Midbrain (tissue), 1 donor: ENCODE results near the gene TPRN.
"Not testable (repeated sequence)": the region's sequence is repeated elsewhere in the genome, so short reads cannot be mapped to it uniquely, and the experiment has no call there.

Experiments
- DNase-seq: peaks from one replicate; lab custom pipeline; 2025; lab: John Stamatoyannopoulos, UW

The TPRN gene, protein sequence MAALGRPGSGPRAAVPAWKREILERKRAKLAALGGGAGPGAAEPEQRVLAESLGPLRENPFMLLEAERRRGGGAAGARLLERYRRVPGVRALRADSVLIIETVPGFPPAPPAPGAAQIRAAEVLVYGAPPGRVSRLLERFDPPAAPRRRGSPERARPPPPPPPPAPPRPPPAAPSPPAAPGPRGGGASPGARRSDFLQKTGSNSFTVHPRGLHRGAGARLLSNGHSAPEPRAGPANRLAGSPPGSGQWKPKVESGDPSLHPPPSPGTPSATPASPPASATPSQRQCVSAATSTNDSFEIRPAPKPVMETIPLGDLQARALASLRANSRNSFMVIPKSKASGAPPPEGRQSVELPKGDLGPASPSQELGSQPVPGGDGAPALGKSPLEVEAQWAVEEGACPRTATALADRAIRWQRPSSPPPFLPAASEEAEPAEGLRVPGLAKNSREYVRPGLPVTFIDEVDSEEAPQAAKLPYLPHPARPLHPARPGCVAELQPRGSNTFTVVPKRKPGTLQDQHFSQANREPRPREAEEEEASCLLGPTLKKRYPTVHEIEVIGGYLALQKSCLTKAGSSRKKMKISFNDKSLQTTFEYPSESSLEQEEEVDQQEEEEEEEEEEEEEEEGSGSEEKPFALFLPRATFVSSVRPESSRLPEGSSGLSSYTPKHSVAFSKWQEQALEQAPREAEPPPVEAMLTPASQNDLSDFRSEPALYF

GRCh38 chr9:137200311-137201204, at the start of gene TPRN:
TPRN (minus strand) TSS chr9:137200741; CDS start chr9:137200711, 30 bp downstream.
- DNase-seq = peak; percentile 99

DNA sequence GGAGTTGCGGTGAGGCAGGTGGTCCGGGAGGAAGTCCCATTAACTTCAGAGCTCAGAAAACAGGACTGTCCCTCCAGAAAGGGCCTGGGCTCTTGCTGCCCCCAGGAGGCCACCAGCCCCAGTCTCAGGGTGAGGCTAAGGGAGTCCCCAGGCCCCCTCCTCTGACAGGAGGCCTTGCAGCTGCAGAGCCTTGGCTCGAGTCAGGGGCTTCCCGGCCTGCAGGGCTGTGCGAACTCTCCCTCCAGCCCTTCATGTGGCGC, 47.3 kb upstream of the TPRN start:
- no peak for DNase-seq

- DNase-seq = no peak
These were observed 46.8 kb upstream of the TPRN start for GRCh38 chr9:137247135-137247915.

DNA sequence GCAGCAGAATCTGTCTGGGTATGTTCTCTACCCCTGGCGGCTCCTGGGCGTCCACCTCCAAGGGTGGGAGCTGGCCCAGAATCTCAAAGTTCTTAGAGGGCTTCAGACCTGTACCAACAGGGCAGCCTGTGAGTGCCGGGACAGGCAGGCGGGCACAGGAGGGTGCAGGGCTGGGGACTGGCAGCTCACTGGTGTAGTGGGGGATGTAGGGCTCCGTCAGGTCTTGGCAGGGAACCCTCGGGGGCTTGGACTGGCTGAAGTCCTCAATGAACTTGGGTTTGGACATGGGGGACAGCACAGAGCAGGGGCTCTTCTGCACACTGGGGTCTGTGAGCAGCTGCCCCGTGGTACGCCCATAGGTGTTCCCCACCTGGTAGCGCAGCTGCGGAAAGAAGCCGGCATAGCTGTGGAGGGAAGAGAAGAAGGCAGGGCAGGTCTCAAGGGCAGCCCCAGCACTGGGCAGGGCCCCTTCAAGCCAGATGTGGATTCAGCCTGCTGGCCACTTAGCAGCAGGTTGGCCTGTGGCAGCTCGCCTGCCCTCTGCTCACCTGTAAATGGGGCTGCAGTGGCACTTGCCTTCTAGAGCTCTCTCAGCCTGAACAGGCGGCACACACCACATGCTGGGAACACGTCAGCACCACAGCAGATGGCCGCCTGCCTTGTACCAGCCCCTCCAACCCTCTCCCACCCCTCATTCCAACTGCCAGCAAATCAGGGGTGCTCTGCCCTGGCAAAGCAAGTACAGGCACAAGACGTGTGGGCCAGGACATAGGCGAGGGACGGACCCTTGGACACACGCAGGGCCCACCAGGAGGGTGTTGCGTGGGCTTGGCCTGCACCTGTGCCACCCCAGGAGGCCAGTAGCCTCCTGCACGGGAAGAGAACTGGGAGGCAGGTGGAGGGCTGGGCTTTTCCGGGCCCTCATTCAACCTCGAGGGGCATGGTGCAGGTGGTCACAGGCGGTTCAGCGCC, 45.2 kb upstream of the TPRN start:
- DNase-seq = no peak

- DNase-seq = no peak
These were observed 44.2 kb upstream of the TPRN start for GRCh38 chr9:137244486-137245449.

DNA sequence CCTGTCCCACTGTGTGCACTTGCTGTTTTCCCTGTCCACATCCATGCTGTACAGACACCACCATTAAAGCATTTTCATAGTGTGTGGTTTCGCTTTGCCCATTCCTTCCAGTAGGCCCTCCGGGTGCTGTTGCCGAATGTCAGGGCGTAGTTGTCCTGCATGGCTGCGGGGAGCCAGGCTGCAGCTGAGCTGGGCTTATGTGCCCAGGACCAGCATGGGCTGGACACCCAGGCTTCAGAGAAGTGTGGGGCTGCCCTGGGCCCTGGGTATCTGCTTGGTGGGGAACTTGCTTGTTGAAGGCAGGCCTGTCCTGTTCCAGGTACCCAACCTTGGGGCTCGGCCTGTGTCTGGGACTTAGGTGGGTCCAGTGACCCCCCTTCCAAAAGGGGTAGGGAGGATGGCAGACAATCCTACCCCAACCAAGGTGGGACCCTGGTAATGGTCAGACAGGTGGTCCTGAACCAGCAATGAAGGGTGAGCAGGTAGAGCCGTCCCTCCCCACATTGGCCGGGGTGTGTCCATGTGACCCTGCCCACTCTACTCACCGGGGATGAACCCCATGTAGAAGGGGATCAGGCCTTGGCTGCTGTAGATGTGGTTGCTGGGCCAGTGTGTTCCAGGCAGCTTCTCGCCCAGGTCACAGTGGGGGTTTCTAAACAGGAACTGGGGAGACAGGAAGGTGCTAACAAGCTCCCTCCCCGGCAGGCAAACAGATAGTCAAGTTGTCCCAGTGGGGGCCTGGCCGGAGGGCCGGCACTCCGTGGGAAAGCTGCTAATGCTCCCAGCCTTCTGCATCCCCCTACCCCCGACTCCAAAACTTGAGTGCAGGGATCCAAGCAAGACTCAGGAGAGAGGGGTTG, 43.3 kb upstream of the TPRN start:
- no peak for DNase-seq

- not testable (repeated sequence) for DNase-seq
These were observed 42.7 kb upstream of the TPRN start for GRCh38 chr9:137243266-137243625.

DNA sequence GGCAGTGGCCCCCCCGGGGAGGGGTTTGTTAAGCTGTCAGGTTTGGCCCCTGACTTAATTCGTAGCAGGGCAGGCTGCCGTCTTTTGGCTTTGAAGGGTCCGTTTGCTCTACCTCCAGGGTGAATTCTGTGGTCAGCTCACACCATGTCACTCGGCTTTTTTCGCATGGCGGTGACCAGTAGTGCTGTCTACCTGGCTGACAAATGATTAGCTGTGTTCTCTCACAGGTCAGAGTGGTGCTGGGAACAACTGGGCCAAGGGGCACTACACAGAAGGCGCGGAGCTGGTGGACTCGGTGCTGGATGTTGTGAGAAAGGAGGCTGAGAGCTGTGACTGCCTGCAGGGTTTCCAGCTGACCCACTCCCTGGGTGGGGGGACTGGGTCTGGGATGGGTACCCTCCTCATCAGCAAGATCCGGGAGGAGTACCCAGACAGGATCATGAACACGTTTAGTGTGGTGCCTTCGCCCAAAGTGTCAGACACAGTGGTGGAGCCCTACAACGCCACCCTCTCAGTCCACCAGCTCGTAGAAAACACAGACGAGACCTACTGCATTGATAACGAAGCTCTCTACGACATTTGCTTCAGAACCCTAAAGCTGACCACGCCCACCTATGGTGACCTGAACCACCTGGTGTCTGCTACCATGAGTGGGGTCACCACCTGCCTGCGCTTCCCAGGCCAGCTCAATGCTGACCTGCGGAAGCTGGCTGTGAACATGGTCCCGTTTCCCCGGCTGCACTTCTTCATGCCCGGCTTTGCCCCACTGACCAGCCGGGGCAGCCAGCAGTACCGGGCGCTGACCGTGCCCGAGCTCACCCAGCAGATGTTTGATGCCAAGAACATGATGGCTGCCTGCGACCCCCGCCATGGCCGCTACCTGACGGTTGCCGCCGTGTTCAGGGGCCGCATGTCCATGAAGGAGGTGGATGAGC, 42.0 kb upstream of the TPRN start:
- no peak for DNase-seq

DNA sequence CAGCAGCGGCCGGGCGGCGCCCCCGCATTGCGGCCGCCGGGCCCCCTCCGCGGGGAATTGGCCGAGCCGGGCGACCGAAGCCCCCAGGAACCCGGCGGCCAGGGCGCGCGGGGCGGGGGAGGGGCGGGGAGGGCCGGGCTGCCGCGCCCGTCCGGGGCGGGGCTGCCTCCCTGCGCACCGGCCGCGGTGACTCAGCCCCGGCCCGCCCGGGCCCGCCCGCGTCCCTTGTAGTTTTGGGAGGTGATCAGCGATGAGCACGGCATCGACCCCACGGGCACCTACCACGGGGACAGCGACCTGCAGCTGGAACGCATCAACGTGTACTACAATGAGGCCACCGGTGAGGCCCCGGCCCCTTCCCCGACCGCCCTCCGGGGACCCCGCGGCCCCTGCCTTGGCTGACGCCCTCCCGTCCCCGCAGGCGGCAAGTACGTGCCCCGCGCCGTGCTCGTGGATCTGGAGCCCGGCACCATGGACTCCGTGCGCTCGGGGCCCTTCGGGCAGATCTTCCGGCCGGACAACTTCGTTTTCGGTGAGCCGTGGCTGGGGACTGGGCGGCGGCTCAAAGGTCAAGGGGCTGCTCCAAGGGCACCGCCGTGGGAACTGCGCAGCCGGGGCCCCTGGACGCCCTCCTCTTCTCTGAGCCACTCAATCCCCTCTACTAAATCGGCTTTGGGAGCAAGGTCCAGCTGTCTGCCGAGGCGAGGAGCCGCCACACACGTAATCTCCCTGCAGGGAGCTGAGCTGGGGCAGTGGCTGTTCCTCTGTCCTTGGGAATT, 41.1 kb upstream of the TPRN start:
- no peak for DNase-seq

GRCh38 chr9:137240841-137241489, 40.4 kb upstream of the TPRN start, which contains the start of gene TUBB4B:
TUBB4B (plus strand) TSS chr9:137241287; CDS start chr9:137241361, 74 bp downstream.
- peak; percentile 100 for DNase-seq

DNA sequence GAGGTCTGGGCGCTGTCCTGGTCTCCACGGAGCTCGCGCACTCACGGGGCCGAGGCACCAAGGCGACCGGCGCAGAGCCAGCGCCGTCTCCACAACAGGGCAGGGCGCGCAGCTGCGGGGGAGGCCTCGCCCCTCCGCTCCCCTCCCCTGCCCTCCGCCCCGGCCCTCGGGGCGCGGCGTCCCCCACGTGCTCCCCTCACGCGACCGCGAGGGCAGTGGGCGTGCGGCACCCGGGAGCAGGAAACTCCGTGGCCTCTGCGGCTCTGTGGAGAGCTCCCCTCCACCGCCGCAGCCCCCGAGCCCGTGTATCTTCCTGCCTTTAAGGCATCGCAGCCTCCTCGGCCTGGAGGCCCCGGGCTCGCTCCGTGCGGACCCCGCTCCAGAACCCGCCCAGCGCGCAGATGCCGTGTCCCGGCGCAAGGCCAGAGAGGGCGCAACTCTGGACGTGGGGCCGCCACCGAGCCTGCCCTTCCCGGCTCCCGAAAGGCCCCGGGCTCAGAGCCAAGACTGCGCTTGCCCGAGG, 39.8 kb upstream of the TPRN start:
- DNase-seq = peak; percentile 69

DNA sequence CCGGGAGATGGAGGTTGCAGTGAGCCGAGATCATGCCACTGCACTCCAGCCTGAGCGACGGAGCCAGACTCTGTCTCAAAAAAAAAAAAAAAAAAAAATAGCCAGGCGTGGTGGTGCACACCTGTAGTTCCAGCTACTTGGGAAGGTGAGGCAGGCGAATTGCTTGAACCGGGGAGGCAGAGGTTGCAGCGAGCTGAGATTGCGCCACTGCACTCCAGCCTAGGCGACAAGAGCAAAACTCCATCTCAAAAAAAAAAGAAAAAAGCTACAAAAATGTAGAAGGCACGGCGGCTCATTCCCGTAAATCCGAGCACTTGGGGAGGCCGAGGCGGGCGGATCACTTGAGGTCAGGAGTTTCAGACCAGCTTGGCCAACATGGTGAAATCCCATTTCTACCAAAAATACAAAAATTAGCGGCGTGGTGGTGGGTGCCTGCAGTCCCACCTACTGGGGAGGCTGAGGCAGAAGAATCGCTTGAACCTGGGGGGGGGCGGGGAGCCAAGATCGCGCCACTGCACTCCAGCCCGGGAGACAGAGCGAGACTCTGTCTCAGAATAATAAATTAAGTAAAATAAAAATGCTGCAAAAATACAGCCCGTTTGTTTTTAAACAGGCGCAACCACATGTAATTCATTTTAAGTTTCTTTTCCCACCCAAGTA, 39.1 kb upstream of the TPRN start:
- not testable (repeated sequence) for DNase-seq

DNA sequence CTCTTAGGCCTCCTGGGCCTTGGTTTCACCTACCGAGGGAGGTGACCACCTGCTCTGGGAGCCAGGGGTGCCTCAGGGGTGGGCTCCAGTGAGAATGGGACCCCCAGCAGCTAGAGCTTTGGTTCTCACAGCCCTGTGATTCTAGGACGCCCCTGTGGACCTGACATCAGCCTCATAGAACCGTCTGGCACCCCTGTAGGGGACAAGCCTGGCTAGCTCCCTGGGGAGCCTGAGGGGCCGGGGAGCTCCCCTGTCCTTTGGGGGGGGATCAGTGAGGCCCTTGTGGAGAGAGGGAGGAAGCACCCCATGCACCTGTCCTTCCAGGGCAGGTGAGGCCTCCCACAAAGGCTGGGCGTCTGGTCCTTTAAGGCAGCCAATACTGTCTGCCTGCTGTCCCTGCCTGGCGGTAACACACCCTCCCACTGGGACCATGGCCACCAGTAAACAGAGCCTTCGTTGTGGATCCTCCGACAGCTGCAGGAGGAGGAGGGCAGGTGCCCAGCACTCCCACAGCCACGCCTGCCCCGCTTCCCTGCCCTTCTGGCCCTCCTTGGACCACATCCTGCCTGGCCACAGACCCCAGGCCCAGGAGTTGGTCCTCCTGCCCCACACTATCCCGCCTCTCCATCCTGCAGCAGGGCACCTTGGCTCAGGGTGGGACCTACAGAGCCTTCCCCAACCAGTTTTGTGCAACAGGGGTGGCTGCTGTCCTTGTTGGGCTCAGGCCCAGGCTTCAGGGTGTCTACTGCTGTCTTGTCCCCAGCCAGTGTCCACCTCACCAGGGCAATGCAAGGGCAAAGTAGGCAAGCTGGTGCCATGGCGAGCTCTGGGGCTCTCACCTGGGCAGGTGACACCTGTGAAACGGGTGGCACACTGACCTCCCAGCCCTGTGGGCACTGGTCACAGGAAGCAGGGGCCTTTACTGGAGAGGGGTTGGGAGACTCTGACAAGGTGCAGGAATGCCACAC, 37.5 kb upstream of the TPRN start:
- peak; percentile 66 for DNase-seq

DNA sequence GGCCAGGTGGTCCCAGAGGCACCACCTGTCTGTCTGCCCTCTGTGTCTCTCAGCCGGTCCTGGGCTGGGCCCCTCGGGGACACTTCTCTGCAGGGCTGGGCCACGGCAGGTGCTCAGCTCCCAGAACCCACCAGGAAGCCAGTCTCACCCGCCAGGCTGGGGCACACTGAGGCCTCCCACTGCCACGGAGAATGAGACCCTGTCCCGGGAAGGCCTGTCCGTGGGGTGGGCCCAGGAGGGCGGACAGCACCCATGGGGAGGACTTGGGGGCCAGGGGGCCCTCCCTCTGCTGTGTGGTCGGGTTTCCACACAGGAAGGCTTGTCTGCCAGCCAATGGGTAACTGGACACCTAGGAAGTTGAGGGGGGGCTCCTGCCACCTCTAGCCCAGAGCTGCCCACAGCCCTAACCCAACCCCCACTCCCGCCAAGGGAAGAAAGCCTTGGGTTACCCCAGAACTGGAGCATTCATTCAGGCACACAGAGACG, 36.4 kb upstream of the TPRN start:
- no peak for DNase-seq
